ENCODE data around the gene TRIM37. TPM values are rescaled to one million over a fixed set of nuclear protein-coding genes. Genes with fewer than 3 reads are reported as not detected.

TRIM37 gene
- total RNA-seq, 1 experiment from 2014 or later: 37.7 TPM

- CTCF ChIA-PET: no interaction called here
- H3K27ac Mint-ChIP-seq (ENCODE audit: unreplicated experiment): no peak overlapping the region
- Histone ChIP-seq H3K4me1 (peaks cover 17% of the 10 kb centered on the region; the same call in 1 of the 2 replicates), H3K4me3 (ENCODE audit: low read depth, low read length) (no peak overlapping the region), H3K27me3 (replicated peaks; ENCODE audit: control insufficient read depth, insufficient read depth, low read length) (no peaks in the 10 kb centered on the region), H3K9me3 (no peaks in the 10 kb centered on the region), H3K36me3 (ENCODE audit: control insufficient read depth, insufficient read depth, low read length) (no peaks in the 10 kb centered on the region)
- peaks cover 9% of the 10 kb centered on the region for H3K4me1 Mint-ChIP-seq (ENCODE audit: low read depth, unreplicated experiment)
- no peak overlapping the region for H3K4me3 Mint-ChIP-seq (ENCODE audit: unreplicated experiment)
- POLR2A ChIA-PET: no interaction called here
- intact Hi-C loops (cut with micrococcal nuclease; ENCODE audit: unreplicated experiment): no loop called here
- peaks cover 69% of the 10 kb centered on the region for H3K36me3 Mint-ChIP-seq (ENCODE audit: insufficient read depth, unreplicated experiment)
- BruUV-seq (replicated peaks): no TSS peak
- no peaks in the 10 kb centered on the region for H3K9me3 Mint-ChIP-seq (ENCODE audit: unreplicated experiment)
- H3K27me3 Mint-ChIP-seq (ENCODE audit: insufficient read depth, unreplicated experiment): no peaks in the 10 kb centered on the region
- no peak for DNase-seq
- no peak for TF ChIP-seq CTCF (IDR thresholded peaks at IDR 0.05; ENCODE audit: insufficient read depth in 1 of 2, low read depth in 1 of 2, low read length in 1 of 2, severe bottlenecking in 1 of 2, unreplicated experiment in 1 of 2)
These were observed 59.1 kb downstream of the TRIM37 start for GRCh38 chr17:59047616-59048015.

- BruUV-seq (replicated peaks): no TSS peak
- H3K27me3 Mint-ChIP-seq (ENCODE audit: insufficient read depth, unreplicated experiment): no peaks in the 10 kb centered on the region
- H3K4me3 Mint-ChIP-seq (ENCODE audit: unreplicated experiment): no peak overlapping the region
- H3K4me3 ChIP-seq (ENCODE audit: low read depth, low read length): no peak overlapping the region
- H3K27ac Mint-ChIP-seq (ENCODE audit: unreplicated experiment): no peak overlapping the region
- H3K36me3 Mint-ChIP-seq (ENCODE audit: insufficient read depth, unreplicated experiment): peaks cover 63% of the 10 kb centered on the region
- CTCF ChIA-PET: no interaction called here
- POLR2A ChIA-PET: no interaction called here
- H3K9me3 Mint-ChIP-seq (ENCODE audit: unreplicated experiment): no peaks in the 10 kb centered on the region
- no peaks in the 10 kb centered on the region for H3K36me3 ChIP-seq (ENCODE audit: control insufficient read depth, insufficient read depth, low read length)
- H3K4me1 Mint-ChIP-seq (ENCODE audit: low read depth, unreplicated experiment): peaks cover 9% of the 10 kb centered on the region
- DNase-seq: no peak
- no peaks in the 10 kb centered on the region for H3K9me3 ChIP-seq
- H3K27me3 ChIP-seq (replicated peaks; ENCODE audit: control insufficient read depth, insufficient read depth, low read length): no peaks in the 10 kb centered on the region
- intact Hi-C loops (cut with micrococcal nuclease; ENCODE audit: unreplicated experiment): no loop called here
- H3K4me1 ChIP-seq: peaks cover 17% of the 10 kb centered on the region; the same call in 1 of the 2 replicates
- TF ChIP-seq CTCF (IDR thresholded peaks at IDR 0.05; ENCODE audit: insufficient read depth in 1 of 2, low read depth in 1 of 2, low read length in 1 of 2, severe bottlenecking in 1 of 2, unreplicated experiment in 1 of 2): no peak
These were observed 60.5 kb downstream of the TRIM37 start for GRCh38 chr17:59046192-59046591.

- Mint-ChIP-seq H3K27ac (ENCODE audit: unreplicated experiment) (no peak overlapping the region), H3K4me3 (ENCODE audit: unreplicated experiment) (no peak overlapping the region), H3K27me3 (ENCODE audit: insufficient read depth, unreplicated experiment) (no peaks in the 10 kb centered on the region), H3K4me1 (ENCODE audit: low read depth, unreplicated experiment) (no peaks in the 10 kb centered on the region), H3K36me3 (ENCODE audit: insufficient read depth, unreplicated experiment) (peaks cover 76% of the 10 kb centered on the region), H3K9me3 (ENCODE audit: unreplicated experiment) (no peaks in the 10 kb centered on the region)
- H3K36me3 ChIP-seq (ENCODE audit: control insufficient read depth, insufficient read depth, low read length): peaks cover 2% of the 10 kb centered on the region
- no TSS peak for BruUV-seq (replicated peaks)
- H3K9me3 ChIP-seq: no peaks in the 10 kb centered on the region
- POLR2A ChIA-PET: no interaction called here
- no peak overlapping the region for H3K4me3 ChIP-seq (ENCODE audit: low read depth, low read length)
- no peak for DNase-seq
- intact Hi-C loops (cut with micrococcal nuclease; ENCODE audit: unreplicated experiment): no loop called here
- no peaks in the 10 kb centered on the region for H3K27me3 ChIP-seq (replicated peaks; ENCODE audit: control insufficient read depth, insufficient read depth, low read length)
- H3K4me1 ChIP-seq: peaks cover 7% of the 10 kb centered on the region; the same call in 1 of the 2 replicates
- TF ChIP-seq CTCF (IDR thresholded peaks at IDR 0.05; ENCODE audit: insufficient read depth in 1 of 2, low read depth in 1 of 2, low read length in 1 of 2, severe bottlenecking in 1 of 2, unreplicated experiment in 1 of 2): no peak
- CTCF ChIA-PET: interaction anchor here (0.5 kb wide), 1 partner anchor 464 kb away, joined by 3 read pairs; no protein-coding TSS in a partner anchor
These were observed 67.9 kb downstream of the TRIM37 start for GRCh38 chr17:59038734-59039133.

All from Caco-2 (cell line).